Measurements from ENCODE around the gene NUTM1.
"Not testable (repeated sequence)": the region's sequence is repeated elsewhere in the genome, so short reads cannot be mapped to it uniquely, and the experiment has no call there.

The NUTM1 gene

DNA sequence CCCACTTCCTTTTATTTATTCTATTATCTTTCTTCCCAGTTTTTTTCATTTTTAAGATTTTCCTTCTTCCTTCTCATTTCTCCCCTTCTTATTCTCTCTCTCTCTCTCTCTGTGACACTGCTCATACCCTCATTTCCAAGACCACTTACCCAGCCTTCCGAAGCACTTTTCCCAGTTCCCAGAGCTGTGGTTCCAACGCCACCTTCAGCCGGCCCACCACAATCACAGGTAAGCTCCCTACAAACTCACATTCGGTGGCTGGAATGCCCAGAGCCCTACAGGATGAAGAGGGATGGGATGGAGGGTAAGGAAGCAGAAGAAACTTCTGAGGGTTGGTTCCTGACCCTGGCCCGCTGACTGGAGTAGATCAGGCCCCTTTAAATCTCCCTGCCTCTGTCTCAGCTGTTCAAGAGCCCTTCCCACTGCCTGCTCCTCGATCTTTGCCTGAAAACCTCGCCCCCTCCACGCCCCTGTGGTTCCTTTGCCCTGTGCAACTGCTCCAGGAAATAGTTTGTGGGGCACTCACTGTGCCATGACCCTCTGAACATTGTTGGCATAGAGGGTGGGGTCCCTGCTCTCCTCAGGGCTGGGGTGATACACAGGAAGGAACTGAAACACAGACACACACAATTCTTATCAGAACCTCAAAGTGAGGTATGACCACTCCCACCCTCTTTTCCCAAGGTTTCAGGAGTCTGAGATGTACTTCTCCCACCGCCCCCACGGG lies 19.1 kb downstream of the NUTM1 start:
- in situ Hi-C loops (cut with MboI; ENCODE audit: low sequenced_read_pairs), result no loop called here

DNA sequence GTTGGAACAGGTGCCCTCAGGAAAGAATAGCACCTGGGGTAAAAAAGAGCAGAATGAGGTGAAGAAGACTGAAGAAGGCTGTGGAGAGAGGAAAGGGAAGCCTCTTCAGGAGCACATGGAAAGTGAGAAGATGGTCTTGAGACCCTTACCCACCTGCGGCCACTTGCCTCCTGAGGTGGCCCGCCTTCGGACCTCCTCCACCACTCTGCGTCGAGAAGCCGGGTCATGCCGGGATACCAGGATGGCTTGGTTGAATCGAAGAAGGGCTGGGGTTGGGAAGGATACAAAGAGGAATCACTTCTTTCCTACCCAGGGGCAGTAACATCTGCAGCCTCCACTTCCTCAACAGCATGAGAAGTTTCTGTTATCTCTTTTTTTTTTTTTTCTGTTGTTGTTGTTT lies 20.9 kb downstream of the NUTM1 start:
- in situ Hi-C loops (cut with MboI; ENCODE audit: low sequenced_read_pairs), result no loop called here

- in situ Hi-C loops (cut with MboI; ENCODE audit: low sequenced_read_pairs), result no loop called here
These were observed 22.1 kb downstream of the NUTM1 start for GRCh38 chr15:34365091-34365825.

GRCh38 chr15:34365836-34366235 lies 22.7 kb downstream of the NUTM1 start:
- in situ Hi-C loops (cut with MboI; ENCODE audit: low sequenced_read_pairs), result no loop called here

GRCh38 chr15:34366271-34367065 lies 23.4 kb downstream of the NUTM1 start:
- in situ Hi-C loops (cut with MboI; ENCODE audit: low sequenced_read_pairs), result no loop called here

DNA sequence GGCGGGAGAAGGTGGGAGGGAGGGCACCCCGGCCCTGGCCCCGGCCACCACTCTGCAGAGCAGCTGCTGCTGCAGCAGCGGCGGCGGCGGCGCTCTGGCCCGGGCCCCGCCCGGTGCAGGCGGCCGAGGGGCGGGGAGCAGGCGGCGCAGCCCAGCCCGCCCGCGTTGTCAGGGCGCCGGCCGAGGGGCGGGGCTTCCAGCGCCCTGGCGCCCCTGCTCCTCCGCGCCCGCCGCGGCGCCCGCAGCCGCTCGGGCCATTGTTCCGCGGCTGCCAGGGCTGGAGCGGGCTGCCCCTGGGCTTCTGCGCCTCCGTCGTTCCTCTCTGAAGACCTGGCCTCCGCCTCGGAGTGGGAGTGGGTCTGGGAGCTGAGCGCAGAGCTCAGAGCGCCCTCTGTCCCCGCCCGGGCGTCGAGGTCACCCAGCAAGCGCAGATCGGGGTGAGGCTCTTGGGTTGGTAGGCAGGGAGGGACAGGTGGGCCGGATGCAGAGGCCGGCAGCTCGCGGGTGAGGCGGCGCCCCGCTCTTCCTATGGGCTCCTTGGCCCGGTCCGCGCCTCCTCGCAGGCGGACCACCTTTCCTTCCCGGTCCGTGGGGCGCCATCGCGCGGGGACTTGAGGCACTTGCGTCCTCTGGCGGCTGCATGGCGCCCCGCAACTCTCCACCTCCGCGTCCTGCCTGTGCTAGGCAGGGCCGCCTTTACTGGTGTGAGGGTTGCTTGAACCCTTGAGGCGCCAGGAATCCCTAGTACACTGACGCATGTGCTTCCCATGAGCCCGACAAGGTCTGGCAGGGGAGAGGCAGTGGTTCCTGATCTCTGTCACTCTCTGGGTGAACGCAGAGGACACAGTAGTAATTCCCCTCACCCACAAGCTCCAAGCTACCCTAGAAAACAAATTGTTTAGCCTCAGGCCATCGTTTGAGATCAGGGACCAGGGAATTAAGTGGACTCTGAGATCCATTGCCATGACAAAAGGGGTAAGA lies 24.3 kb downstream of the NUTM1 start, which contains the start of gene LPCAT4:
Gene LPCAT4 (minus strand): TSS at position 96 of the 981 bp plus-strand sequence. CDS start 96 bp downstream, outside the sequence.
- in situ Hi-C loops (cut with MboI; ENCODE audit: low sequenced_read_pairs), result no loop called here

DNA sequence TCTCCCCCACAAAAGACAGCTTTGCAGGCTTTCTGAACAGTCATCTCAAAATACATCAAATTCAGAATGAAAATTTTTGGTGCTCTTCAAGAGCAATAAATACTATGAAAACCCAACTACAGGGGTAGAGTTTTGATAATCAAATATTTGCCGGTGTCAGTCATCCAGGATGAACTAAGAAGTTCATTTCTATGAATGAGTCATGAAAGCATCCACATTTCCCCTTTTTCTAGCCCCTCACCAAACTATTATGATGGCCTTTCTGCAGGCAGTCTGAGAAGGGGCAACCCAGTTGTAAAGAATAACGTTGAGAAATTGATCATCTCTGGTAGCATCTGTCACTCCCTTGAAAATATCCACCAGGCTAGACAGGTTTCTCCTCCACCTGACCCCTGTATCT lies 27.0 kb downstream of the NUTM1 start:
- in situ Hi-C loops (cut with MboI; ENCODE audit: low sequenced_read_pairs), result no loop called here

DNA sequence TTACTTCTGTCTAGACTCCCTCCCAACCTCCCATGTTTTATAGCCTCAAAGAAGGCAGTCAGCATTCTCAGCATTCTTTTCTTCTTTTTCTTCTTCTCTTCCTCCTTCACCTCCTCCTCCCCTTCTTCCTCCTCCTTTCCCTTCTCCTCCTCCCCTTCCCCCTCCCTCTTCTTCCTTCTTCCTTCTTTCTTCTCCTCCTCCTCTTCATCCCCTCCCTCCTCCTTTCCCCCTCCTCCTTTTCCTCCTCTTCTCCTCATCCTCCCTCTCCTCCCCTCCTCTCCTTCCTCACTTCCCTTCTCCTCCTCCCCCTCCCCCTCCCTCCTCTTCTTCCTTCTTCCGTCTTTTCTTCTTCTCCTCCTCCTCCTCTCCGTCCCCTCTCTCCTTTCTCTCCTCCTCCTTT lies 27.5 kb downstream of the NUTM1 start:
- in situ Hi-C loops (cut with MboI; ENCODE audit: low sequenced_read_pairs), result no loop called here

DNA sequence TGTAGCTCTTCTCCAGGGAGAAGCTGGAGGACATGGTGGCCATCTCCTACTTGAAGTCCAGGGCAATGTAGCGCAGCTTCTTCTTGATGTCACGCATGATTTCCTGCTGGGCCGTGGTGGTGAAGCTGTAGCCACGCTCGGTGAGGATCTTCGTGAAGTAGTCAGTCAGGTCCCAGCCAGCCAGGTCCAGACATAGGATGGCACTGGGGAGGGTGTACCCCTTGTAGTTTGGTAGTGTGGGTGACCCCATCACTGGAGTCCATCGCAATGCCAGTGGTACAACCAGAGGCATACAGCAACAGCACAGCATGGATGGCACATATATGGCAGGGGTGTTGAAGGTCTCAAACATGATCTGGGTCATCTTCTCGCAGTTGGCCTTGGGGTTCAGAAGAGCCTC lies 30.8 kb downstream of the NUTM1 start:
- in situ Hi-C loops (cut with MboI; ENCODE audit: low sequenced_read_pairs), result no loop called here

GRCh38 chr15:34374816-34375215 lies 31.7 kb downstream of the NUTM1 start:
- in situ Hi-C loops (cut with MboI; ENCODE audit: low sequenced_read_pairs), result no loop called here

DNA sequence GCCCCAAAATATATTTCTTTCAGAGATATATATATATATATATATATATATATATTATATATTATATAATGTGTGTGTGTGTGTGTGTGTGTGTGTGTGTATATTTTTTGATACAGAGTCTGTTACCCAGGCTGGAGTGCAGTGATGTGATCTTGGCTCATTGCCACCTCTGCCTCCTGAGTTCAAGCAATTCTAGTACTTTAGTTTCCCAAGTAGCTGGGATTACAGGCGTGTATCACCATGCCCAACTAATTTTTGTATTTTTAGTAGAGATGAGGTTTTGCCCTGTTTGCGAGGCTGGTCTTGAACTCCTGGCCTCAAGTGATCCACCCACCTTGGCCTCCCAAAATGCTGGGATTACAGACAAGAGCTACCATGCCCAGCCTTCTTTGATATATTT lies 32.4 kb downstream of the NUTM1 start:
- in situ Hi-C loops (cut with MboI; ENCODE audit: low sequenced_read_pairs), result not testable (repeated sequence)

DNA sequence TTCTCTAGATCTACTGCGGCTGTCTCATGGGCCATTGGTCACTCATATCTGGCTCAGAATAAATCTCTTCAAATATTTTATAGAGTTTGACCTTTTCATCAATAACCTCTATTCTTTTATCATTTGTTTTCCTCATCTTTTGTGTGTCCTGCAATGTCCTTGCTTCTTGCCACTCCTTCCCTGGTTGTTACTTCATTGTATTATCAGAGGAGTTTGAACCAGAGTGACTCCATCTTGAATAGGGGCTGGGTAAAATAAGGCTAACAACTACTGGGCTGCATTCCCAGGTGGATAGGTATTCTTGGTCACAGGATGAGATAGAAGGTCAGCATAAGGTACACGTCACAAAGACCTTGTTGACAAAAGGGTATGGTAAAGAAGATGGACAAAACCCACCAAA lies 33.7 kb downstream of the NUTM1 start:
- in situ Hi-C loops (cut with MboI; ENCODE audit: low sequenced_read_pairs), result no loop called here

DNA sequence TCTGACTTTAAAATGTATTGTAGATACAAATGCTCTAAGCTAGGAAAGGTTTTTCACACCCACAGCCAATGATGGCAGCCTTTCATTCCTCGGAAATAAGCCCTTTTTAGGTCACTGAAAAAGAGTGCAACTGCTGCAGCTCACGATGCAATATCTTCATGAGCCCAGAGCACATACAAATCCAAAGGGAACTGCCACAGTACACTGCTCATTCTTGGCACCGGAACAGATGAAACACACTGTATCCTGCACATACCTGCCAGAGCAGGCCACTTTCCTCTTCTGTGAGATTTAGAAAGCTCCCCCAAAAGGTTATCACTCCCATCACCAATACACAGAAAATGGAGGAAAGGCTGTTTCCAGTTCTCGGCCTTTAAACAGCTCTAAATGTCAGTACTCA lies 37.4 kb downstream of the NUTM1 start:
- in situ Hi-C loops (cut with MboI; ENCODE audit: low sequenced_read_pairs), result not testable (repeated sequence)

- in situ Hi-C loops (cut with MboI; ENCODE audit: low sequenced_read_pairs), result not testable (repeated sequence)
These were observed 38.9 kb downstream of the NUTM1 start for GRCh38 chr15:34381829-34382521.

- in situ Hi-C loops (cut with MboI; ENCODE audit: low sequenced_read_pairs), result not testable (repeated sequence)
These were observed 46.5 kb downstream of the NUTM1 start for GRCh38 chr15:34389594-34390086.

DNA sequence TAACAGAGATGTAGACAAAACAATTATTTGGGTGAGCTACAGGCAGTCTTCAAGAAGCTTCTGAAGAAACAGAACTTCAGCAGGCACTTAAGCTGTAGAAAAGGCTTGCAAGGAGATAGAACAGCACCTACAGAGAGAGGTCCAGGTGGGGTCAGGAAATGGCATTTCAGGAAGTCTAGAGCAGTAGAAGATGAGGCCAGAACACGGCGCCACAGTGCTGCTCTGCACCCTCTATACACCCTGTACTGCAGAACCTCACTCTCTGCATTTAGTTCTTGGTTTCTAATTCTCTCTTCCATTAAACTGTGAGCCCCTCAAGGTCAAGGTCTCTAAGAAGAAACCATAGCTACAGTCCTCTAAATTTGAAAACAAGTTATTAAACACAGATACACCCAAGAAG lies 49.9 kb downstream of the NUTM1 start:
- in situ Hi-C loops (cut with MboI; ENCODE audit: low sequenced_read_pairs), result not testable (repeated sequence)

DNA sequence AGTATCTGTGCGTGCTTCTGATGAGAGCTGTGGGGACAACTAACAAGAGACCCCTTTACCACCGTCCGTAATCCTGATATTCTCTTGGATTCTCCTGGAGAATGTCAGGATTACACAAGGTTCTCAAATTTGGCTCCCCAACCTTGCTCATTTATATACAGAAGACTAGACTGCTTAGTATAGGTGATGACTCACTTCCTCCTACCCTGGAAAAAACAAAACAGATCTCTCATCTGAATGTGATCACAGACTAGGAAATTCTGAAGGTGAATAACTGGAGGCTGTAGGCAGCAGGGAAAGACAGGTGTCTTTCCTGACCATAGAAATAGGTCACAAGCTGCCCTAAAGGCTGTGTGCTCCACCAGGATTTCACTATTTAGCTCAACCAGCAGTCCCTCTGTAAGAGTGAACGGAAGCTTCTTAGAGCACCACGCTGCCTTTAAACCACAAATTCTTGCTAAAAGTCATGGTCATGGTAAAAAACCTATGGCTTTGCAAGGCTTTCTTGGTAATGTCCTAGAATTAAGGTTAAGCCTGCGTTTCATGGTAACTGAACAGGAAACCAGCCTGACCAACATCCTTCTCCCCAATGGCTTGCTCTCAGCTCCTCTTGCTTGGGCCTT lies 54.6 kb downstream of the NUTM1 start:
- in situ Hi-C loops (cut with MboI; ENCODE audit: low sequenced_read_pairs), result not testable (repeated sequence)

DNA sequence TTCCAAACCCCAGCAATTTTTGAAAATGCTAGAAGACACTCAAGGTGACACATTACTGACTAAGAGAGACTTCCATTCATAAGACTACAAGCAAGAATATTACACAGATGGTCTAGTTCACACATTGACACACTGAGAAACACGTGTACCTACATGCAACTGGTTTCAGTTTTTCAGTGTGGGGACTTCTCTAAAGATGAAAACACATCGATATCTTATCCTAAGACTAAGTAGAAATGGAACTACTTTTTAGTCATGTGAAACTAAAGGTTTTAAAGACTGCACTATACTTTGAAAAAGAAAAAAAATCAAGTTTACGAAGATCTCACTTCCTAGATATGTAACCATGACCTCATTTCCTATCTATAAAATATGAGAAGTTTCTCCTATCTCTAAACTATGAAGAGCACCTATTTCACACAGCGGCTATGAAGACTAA lies 60.1 kb downstream of the NUTM1 start:
- in situ Hi-C loops (cut with MboI; ENCODE audit: low sequenced_read_pairs), result not testable (repeated sequence)

- in situ Hi-C loops (cut with MboI; ENCODE audit: low sequenced_read_pairs), result not testable (repeated sequence)
These were observed 60.8 kb downstream of the NUTM1 start for GRCh38 chr15:34403899-34404298.
